T-helper 2 cell treated with Interferon-gamma antibody and Interleukin-4, amounts not matched to agents 5 μg/mL and 100 μg/mL, for 36 hours (primary cell): Measurements from ENCODE around the gene MAN1B1.
A peak's percentile ranks its signal among the peaks of the same experiment; 100 is the strongest.

Experiments used
- DNase-seq: peaks from one replicate; pipeline ENCODE4 v3.0.0; 2021; ENCODE audit warnings: low spot score
- H3K27ac Mint-ChIP-seq: one replicate; pipeline ENCODE4 v1.8.0; 2021; ENCODE audit warnings: mild to moderate bottlenecking, mixed read lengths
- H3K27me3 Mint-ChIP-seq: one replicate; pipeline ENCODE4 v1.8.0; 2021; ENCODE audit warnings: low read depth, mixed read lengths
- H3K36me3 Mint-ChIP-seq: one replicate; pipeline ENCODE4 v1.8.0; 2021; ENCODE audit warnings: low read depth, mixed read lengths
- H3K4me1 Mint-ChIP-seq: one replicate; pipeline ENCODE4 v1.8.0; 2021; ENCODE audit warnings: low read depth, mixed read lengths
- H3K4me3 Mint-ChIP-seq: one replicate; pipeline ENCODE4 v1.8.0; 2022; ENCODE audit warnings: mild to moderate bottlenecking, moderate library complexity, mixed read lengths
- H3K9me3 Mint-ChIP-seq: one replicate; pipeline ENCODE4 v1.8.0; 2021; ENCODE audit warnings: mixed read lengths

MAN1B1 gene

GRCh38 chr9:137048655-137049543, 37.9 kb upstream of the MAN1B1 start:
- no peak for DNase-seq
- H3K27ac Mint-ChIP-seq, result no peak overlapping the region
- H3K9me3 Mint-ChIP-seq, result no peaks in the 10 kb centered on the region
- H3K4me3 Mint-ChIP-seq, result no peak overlapping the region
- peaks cover 55% of the 10 kb centered on the region for H3K27me3 Mint-ChIP-seq
- H3K36me3 Mint-ChIP-seq, result no peaks in the 10 kb centered on the region
- H3K4me1 Mint-ChIP-seq, result peaks cover 5% of the 10 kb centered on the region

DNA sequence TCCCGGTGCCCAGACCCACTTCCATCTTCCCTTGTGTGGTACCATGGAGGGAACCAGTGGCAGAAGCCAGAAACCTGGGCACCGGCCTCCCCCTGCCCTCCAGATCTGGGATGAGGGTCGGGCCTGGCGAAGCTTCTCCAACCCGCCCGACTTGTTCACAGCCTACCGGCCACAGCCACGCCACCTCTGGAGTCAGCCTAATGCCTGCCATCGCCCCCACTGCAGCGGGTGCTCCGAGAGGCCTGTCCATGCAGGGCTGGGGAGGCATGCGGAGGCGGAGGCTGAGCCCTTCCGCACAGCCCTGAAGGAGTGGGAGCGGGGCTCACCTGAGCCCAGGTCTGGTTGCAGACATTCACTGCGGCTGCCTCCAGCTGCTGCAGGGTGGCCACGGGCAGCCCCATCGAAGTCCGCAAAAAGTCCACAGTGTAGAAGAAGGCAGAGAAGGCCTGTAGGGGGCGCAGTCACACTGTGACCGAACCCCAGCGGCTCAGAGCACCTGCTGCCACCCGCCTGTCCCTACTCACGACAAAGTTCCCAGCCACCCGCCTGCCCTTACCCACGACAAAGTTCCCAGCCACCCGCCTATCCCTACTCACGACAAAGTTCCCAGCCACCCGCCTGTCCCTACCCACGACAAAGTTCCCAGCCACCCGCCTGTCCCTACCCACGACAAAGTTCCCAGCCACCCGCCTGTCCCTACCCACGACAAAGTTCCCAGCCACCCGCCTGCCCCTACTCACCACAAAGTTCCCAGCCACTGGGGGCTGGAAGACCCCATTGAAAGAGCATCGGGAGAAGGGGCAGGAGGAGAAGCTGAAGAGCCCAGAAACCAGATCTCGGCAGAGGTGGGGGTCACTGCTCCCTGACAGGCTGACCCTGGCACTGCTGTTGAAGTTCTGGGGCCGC, 37.0 kb upstream of the MAN1B1 start:
- H3K4me3 Mint-ChIP-seq, result no peak overlapping the region

DNA sequence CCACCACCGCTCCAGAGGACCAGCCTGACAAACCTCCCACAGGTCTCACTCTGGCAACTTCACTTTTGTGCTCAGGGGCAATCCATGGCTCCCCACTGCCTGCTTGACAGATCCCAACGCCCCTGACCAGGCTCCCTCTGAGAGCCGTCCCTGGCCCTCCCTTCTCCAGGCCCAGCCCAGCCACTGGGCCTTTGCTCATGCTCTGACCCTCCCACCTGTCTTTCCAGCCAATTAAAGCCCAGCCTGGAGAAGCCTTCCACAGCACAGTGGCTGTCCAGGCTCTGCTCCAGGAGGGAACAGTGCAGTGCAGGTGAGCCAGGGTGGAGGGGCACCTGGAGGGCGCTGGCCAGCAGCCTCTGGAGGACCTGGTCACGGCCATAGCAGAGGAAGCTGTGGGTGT, 36.2 kb upstream of the MAN1B1 start:
- Mint-ChIP-seq H3K27me3 (peaks cover 40% of the 10 kb centered on the region), H3K4me3 (no peak overlapping the region), H3K27ac (no peak overlapping the region), H3K9me3 (no peaks in the 10 kb centered on the region), H3K4me1 (no peaks in the 10 kb centered on the region), H3K36me3 (no peaks in the 10 kb centered on the region)
- DNase-seq, result no peak

More for the DNA sequence above, 37.0 kb upstream of the MAN1B1 start:
- H3K36me3 Mint-ChIP-seq, result no peaks in the 10 kb centered on the region
- no peak for DNase-seq
- peaks cover 1% of the 10 kb centered on the region for H3K4me1 Mint-ChIP-seq
- no peaks in the 10 kb centered on the region for H3K9me3 Mint-ChIP-seq
- no peak overlapping the region for H3K27ac Mint-ChIP-seq
- peaks cover 46% of the 10 kb centered on the region for H3K27me3 Mint-ChIP-seq

- H3K36me3 Mint-ChIP-seq, result no peaks in the 10 kb centered on the region
- peaks cover 40% of the 10 kb centered on the region for H3K27me3 Mint-ChIP-seq
- H3K9me3 Mint-ChIP-seq, result no peaks in the 10 kb centered on the region
- no peak overlapping the region for H3K27ac Mint-ChIP-seq
- H3K4me3 Mint-ChIP-seq, result no peak overlapping the region
- DNase-seq, result no peak
- H3K4me1 Mint-ChIP-seq, result no peaks in the 10 kb centered on the region
Observed at GRCh38 chr9:137051145-137051724, 35.5 kb upstream of the MAN1B1 start.

GRCh38 chr9:137052293-137052692, 34.5 kb upstream of the MAN1B1 start:
- Mint-ChIP-seq H3K27me3 (peaks cover 32% of the 10 kb centered on the region), H3K36me3 (no peaks in the 10 kb centered on the region), H3K4me1 (no peaks in the 10 kb centered on the region), H3K4me3 (no peak overlapping the region), H3K9me3 (no peaks in the 10 kb centered on the region), H3K27ac (no peak overlapping the region)
- no peak for DNase-seq

GRCh38 chr9:137052998-137053943, 33.5 kb upstream of the MAN1B1 start:
- no peak overlapping the region for H3K27ac Mint-ChIP-seq
- H3K27me3 Mint-ChIP-seq, result peaks cover 23% of the 10 kb centered on the region
- H3K4me1 Mint-ChIP-seq, result no peaks in the 10 kb centered on the region
- DNase-seq, result no peak
- H3K36me3 Mint-ChIP-seq, result no peaks in the 10 kb centered on the region
- no peak overlapping the region for H3K4me3 Mint-ChIP-seq
- H3K9me3 Mint-ChIP-seq, result no peaks in the 10 kb centered on the region

DNA sequence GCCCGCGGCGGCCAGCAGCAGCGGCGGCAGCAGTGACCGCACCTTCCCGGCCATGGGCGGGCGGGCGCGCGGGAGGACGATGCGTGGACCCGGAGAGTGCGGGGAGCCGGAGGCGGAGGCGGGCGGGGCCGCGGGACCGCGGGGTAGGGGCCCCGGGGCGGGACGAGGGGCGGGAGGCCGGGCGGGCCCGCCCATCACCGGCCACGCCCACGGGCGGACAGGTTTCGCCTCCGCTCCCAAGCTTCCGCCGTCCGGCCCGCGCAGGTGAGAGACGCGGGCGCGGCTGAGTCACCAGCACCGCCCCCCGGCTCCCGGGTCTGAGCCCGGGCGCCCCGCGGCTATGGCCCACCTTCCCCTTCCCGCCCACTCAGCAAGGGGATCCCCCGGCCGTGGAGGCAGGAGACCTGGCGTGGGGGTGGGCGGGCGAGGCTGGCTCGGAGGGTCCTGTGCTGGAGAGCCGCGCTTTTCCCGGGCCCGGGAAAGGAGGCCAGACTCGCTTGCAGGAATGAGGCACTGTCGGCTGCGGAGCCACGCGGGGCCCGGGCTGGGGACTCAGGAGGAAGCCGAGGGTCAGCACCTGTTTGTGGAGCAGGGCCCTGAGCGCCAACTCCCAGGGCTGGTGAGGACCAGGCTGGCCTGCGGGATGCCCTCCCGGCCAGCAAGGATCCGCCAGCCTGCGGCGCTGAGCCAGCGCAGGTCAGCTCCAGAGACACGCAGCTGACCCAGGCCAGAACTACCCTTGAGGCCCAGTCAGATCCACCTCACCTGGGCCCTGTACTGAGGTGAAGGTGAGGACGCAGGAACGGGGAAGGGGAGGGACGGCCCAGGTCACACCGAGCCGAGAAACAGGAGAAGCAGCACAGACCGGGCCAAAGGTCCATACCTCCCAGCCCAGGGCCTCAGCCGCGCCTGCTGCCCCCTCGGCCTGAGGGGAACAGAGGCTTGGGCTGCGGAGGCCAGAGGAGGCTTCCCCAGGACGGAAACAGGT, 32.5 kb upstream of the MAN1B1 start, which contains the start of gene ENTPD2:
ENTPD2 (minus strand) TSS at position 118 of the 988 bp plus-strand sequence; CDS start at position 54, 64 bp downstream.
- DNase-seq, result peak; percentile 48
- no peak within 1 kb of the TSS for H3K4me3 Mint-ChIP-seq
- no peaks in the 10 kb centered on the region for H3K36me3 Mint-ChIP-seq
- no peaks in the 10 kb centered on the region for H3K4me1 Mint-ChIP-seq
- peaks cover 23% of the 10 kb centered on the region for H3K27me3 Mint-ChIP-seq
- no peak within 1 kb of the TSS for H3K27ac Mint-ChIP-seq
- no peaks in the 10 kb centered on the region for H3K9me3 Mint-ChIP-seq

GRCh38 chr9:137054932-137055384, 31.8 kb upstream of the MAN1B1 start:
- Mint-ChIP-seq H3K4me3 (no peak overlapping the region), H3K4me1 (no peaks in the 10 kb centered on the region), H3K36me3 (no peaks in the 10 kb centered on the region), H3K9me3 (no peaks in the 10 kb centered on the region), H3K27ac (no peak overlapping the region), H3K27me3 (peaks cover 16% of the 10 kb centered on the region)
- DNase-seq, result no peak

DNA sequence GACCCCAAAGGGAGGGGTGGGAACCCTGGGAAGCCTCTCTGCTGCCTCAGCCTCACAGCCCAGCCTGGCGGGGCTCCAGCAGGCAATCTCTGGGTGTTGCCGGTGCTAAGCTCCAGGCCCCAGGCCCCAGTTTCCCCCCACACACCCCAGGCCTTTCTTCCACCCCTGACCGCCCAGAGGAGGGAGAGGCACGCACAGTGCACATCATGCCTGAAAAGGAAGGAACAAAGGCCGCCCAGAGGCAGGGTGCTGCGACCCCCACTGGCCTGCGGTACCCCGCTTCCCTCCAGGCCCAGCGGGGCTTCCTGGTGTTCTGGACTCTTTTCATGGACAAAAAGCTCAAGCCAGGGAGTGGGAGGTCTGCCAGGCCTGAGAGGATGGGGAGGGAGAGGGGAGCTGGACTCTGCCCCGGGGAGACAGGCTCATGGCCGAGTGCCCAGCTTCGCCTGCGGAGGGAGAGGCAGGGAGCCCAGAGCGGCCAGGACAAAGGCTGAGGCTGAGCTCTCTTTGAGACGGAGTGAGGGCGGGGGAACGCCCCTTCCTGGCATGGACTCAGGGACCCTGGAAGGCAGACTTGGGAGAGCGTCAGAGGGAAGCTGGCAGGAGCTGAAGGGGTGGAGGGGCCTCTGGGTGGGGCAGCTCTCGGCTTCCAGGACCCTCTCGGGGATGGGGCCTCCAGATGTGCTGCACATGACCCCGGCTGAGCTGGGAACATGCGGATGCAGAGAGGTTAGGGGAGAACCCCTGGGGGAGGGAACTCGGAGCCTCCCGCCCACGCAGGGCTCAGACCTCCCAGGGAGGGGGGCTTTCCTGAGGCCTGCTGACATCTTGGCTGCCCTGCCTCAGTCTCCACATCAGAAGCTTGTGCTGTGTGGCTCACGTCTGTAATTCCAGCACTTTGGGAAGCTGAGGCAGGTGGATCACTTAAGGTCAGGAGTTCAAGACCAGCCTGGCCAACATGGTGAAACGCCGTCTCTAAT, 31.1 kb upstream of the MAN1B1 start:
- Mint-ChIP-seq H3K36me3 (no peaks in the 10 kb centered on the region), H3K9me3 (no peaks in the 10 kb centered on the region), H3K4me1 (no peaks in the 10 kb centered on the region), H3K4me3 (no peak overlapping the region), H3K27me3 (peaks cover 12% of the 10 kb centered on the region), H3K27ac (no peak overlapping the region)
- no peak for DNase-seq

GRCh38 chr9:137056739-137057415, 29.9 kb upstream of the MAN1B1 start:
- Mint-ChIP-seq H3K9me3 (no peaks in the 10 kb centered on the region), H3K27ac (no peak overlapping the region), H3K4me3 (no peak overlapping the region), H3K27me3 (peaks cover 13% of the 10 kb centered on the region), H3K4me1 (no peaks in the 10 kb centered on the region), H3K36me3 (no peaks in the 10 kb centered on the region)
- DNase-seq, result no peak

DNA sequence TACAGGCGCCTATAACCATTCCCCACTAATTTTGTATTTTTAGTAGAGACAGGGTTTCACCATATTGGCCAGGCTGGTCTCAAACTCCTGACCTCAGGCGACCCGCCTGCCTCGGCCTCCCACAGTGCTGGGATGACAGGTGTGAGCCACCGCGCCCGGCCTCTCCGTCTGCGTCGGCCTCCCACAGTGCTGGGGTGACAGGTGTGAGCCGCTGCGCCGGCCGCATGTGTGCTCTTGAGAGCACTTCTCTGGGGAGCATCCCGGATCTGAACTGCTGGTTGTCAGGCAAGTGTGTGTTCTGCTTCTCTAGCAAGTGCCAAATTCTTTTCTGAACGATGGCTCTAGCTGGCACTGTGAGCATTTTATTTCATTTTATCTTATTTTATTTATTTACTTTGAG, 29.2 kb upstream of the MAN1B1 start:
- Mint-ChIP-seq H3K4me3 (no peak overlapping the region), H3K27ac (no peak overlapping the region), H3K27me3 (peaks cover 7% of the 10 kb centered on the region), H3K36me3 (no peaks in the 10 kb centered on the region), H3K4me1 (no peaks in the 10 kb centered on the region), H3K9me3 (no peaks in the 10 kb centered on the region)
- DNase-seq, result no peak
